Measurements from ENCODE around the gene EPB41L2. TPM values are rescaled to one million over a fixed set of nuclear protein-coding genes. Genes with fewer than 3 reads are reported as not detected.

The EPB41L2 gene
- total and polyA plus RNA-seq, 8 donors, result 13.0 to 63.0 (median 17.4) TPM

DNA sequence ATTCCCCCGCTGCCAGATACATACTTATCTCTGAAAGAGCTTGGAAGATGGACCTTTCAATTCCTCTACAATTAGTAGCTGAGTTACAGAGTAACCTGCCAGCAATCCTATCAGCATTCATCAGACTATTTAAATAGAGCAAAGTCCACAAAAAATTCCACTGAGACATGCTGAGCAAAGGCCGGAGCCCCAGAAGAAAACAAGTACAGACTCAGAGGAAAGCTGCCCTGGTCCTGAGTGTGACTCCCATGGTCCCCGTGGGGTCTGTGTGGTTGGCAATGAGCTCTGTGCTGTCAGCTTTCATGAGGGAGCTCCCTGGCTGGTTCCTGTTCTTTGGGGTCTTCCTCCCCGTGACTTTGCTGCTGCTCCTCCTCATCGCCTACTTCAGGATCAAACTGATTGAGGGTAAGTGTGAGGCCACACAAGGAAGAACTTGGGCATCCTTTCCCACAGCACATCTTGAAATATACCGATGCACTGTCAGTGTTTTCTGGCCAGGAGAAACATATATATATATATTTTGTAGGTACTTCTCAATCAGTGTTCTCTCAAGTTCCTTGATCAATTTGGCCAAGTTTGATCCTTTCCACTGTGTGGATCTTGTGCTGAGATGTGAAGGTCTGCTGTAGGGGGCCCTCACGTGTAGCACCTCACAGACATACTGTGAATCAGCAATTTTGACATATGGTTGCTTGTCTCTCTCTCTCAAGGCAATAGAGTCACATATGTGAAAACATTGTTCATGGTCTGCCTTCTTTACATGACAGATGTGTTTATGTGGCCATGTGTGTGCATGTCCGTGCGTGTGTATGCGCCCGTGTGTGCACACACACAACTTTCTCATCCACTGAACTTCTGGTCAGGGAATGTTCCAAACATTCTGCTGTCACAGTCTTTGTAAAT, 235.5 kb downstream of the EPB41L2 start, which contains the start of gene SMLR1:
SMLR1 (plus strand) TSS at position 160 of the 903 bp plus-strand sequence; CDS start at position 168, 8 bp downstream.
- Histone ChIP-seq H3K9me3 (no peaks in the 10 kb centered on the region), H3K36me3 (no peaks in the 10 kb centered on the region), H3K27me3 (no peaks in the 10 kb centered on the region), H3K4me3 (no peak within 1 kb of the TSS), H3K27ac (peak within 1 kb of the TSS in 2 of 4 donors; percentile 37 to 40), H3K4me1 (peaks cover 0 to 14% (median 0%) of the 10 kb centered on the region in 3 donors)
- TF ChIP-seq, protein P1, sequence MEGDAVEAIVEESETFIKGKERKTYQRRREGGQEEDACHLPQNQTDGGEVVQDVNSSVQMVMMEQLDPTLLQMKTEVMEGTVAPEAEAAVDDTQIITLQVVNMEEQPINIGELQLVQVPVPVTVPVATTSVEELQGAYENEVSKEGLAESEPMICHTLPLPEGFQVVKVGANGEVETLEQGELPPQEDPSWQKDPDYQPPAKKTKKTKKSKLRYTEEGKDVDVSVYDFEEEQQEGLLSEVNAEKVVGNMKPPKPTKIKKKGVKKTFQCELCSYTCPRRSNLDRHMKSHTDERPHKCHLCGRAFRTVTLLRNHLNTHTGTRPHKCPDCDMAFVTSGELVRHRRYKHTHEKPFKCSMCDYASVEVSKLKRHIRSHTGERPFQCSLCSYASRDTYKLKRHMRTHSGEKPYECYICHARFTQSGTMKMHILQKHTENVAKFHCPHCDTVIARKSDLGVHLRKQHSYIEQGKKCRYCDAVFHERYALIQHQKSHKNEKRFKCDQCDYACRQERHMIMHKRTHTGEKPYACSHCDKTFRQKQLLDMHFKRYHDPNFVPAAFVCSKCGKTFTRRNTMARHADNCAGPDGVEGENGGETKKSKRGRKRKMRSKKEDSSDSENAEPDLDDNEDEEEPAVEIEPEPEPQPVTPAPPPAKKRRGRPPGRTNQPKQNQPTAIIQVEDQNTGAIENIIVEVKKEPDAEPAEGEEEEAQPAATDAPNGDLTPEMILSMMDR (IDR thresholded peaks at IDR 0.05), result no peak
- FAIRE-seq (no peak), DNase-seq (peak in 2 of 6 donors; percentile 15 to 34), ATAC-seq (peak; percentile 86 to 98 (median 90))
- 31 to 37% methylated on average over 11 of the region's 11 CpGs for WGBS, 2 donors
- intact Hi-C loops (cut with DNase I), result no loop called here

- ATAC-seq (no peak), DNase-seq (no peak), FAIRE-seq (no peak)
- H3K4me3 ChIP-seq, result no peak overlapping the region
- 85 to 88% methylated on average over 4 of the region's 4 CpGs for WGBS, 2 donors
- no peaks in the 10 kb centered on the region for H3K9me3 ChIP-seq
- H3K27ac ChIP-seq, result no peak overlapping the region
- intact Hi-C loops (cut with DNase I), result no loop called here
- TF ChIP-seq, protein P1 (IDR thresholded peaks at IDR 0.05), result no peak
- no peaks in the 10 kb centered on the region for H3K27me3 ChIP-seq
- H3K36me3 ChIP-seq, result no peaks in the 10 kb centered on the region
- H3K4me1 ChIP-seq, result peaks cover 0 to 14% (median 0%) of the 10 kb centered on the region in 3 donors
Measured at GRCh38 chr6:130826442-130827246, 236.4 kb downstream of the EPB41L2 start.

DNA sequence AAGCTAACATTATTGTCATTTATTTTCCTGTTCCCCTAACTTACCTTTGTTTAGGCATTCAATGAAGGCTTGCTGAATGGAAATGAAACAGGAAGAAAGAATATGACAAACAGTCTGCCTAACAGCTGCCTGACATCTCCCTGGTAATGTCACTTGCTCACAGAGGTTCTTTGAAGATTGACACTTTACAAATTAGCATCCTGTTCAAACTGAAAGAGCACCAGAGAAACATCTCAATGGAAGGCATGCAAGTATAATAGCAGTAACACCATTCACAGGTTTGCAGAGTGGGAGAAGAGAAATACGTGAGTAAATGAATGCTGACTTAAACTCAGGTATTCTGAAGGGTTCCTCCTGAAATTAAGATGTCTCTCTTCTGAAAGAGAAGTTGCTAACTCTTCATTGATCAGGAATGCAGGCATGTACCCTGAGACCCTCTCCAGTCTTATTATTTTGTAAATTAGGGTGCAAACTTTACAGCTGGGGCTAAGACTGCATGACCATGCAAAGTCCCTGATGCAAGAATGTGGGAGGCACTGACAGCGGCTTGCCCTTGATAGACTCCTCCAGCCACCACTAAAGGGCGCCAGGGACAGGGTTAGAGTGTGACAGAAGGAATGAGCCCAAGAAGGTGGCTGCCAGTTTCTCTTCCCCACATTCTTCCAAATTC, 237.1 kb downstream of the EPB41L2 start:
- H3K9me3 ChIP-seq, result no peaks in the 10 kb centered on the region
- 91 to 94% methylated on average over 3 of the region's 3 CpGs for WGBS, 2 donors
- H3K27ac ChIP-seq, result no peak overlapping the region
- H3K4me3 ChIP-seq, result no peak overlapping the region
- H3K36me3 ChIP-seq, result no peaks in the 10 kb centered on the region
- TF ChIP-seq, protein P1 (IDR thresholded peaks at IDR 0.05), result no peak
- intact Hi-C loops (cut with DNase I), result no loop called here
- FAIRE-seq (no peak), ATAC-seq (no peak), DNase-seq (no peak)
- peaks cover 0 to 14% (median 0%) of the 10 kb centered on the region in 3 donors for H3K4me1 ChIP-seq
- H3K27me3 ChIP-seq, result no peaks in the 10 kb centered on the region

DNA sequence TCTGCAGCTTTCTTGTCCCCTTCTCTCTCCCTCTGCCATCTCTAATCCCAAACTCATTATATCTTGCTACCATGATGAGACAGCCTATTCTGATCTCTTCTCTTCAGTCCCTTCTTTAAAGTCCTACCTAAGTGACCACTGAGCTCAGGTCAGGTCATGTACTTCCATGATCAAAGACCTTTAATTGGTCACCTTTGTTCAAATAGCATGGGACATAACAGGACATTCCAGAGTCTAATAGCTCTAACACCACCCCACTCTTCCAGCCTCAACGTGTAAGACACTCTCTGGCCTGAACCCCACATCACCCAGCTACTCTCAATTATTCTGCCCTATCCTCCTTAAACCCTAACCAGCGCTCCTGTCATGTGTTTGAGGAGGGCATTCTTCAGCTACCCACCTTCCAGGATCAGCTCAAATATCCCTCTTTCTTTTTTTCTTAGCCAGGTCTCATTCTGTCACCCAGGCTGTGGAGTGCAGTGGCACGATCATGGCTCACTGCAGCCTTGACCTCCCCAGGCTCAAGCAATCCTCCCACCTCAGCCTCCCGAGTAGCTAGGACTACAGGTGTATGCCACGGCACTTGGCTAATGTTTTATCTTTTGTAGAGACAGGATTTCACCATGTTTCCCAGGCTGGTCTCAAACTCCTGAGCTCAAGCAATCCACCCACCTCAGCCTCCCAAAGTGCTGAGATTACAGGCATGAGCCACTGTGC, 237.9 kb downstream of the EPB41L2 start:
- DNase-seq (no peak), ATAC-seq (no peak), FAIRE-seq (no peak)
- H3K36me3 ChIP-seq, result no peaks in the 10 kb centered on the region
- H3K9me3 ChIP-seq, result no peaks in the 10 kb centered on the region
- no peak overlapping the region for H3K27ac ChIP-seq
- H3K4me3 ChIP-seq, result no peak overlapping the region
- peaks cover 0 to 14% (median 0%) of the 10 kb centered on the region in 3 donors for H3K4me1 ChIP-seq
- H3K27me3 ChIP-seq, result no peaks in the 10 kb centered on the region
- WGBS, 2 donors, result 87 to 90% methylated on average over 5 of the region's 5 CpGs
- TF ChIP-seq, protein P1 (IDR thresholded peaks at IDR 0.05), result no peak
- intact Hi-C loops (cut with DNase I), result no loop called here

All from pancreas (tissue), 10 donors.